SK-N-SH treated with all-trans-retinoic acid at 6 μM for 48 hours (cell line): ENCODE results near the gene PXK.

Experiments used
- ATAC-seq: fragments of 200-7000 bp; cut with Tn5 transposase; 3 replicates; pipeline ENCODE4 v1.9.1; 2020; ENCODE audit warnings: mild to moderate bottlenecking, moderate library complexity
- BACH2 ChIP-seq: fragments of 250-450 bp; sonication (Bioruptor Pico); IDR thresholded peaks from 2 replicates; pipeline ENCODE4 v1.9.0; 2021; ENCODE audit warnings: mild to moderate bottlenecking, borderline replicate concordance
- ESRRG ChIP-seq: fragments of 250-450 bp; sonication (Bioruptor Pico); IDR thresholded peaks from 2 replicates; pipeline ENCODE4 v1.6.1; 2021; ENCODE audit warnings: mild to moderate bottlenecking
- ISL1 ChIP-seq: fragments of 250-450 bp; sonication (Bioruptor Pico); IDR thresholded peaks from 2 replicates; pipeline ENCODE4 v2.1.2; 2022; ENCODE audit warnings: mild to moderate bottlenecking, moderate library complexity
- RARB ChIP-seq: fragments of 250-450 bp; sonication (Bioruptor Pico); IDR thresholded peaks from 2 replicates; pipeline ENCODE4 v1.8.0; 2021; ENCODE audit warnings: mild to moderate bottlenecking, moderate library complexity
- SNAI2 ChIP-seq: fragments of 250-450 bp; sonication (Bioruptor Pico); IDR thresholded peaks from 2 replicates; pipeline ENCODE4 v1.5.0; 2020; ENCODE audit warnings: mild to moderate bottlenecking, moderate library complexity
- TCF4 ChIP-seq: fragments of 250-450 bp; sonication (Bioruptor Pico); IDR thresholded peaks from 2 replicates; pipeline ENCODE4 v1.8.0; 2021; ENCODE audit warnings: mild to moderate bottlenecking, moderate library complexity, borderline replicate concordance
- TOX ChIP-seq: fragments of 250-450 bp; sonication (Bioruptor Pico); IDR thresholded peaks from 2 replicates; pipeline ENCODE4 v1.8.0; 2021; ENCODE audit warnings: mild to moderate bottlenecking, moderate library complexity, borderline replicate concordance
- ZC3H10 ChIP-seq: fragments of 250-450 bp; sonication (Bioruptor Pico); IDR thresholded peaks from 2 replicates; pipeline ENCODE4 v1.5.1; 2021; ENCODE audit warnings: mild to moderate bottlenecking, moderate library complexity
- ZFP3 ChIP-seq: fragments of 250-450 bp; sonication (Bioruptor Pico); IDR thresholded peaks from 2 replicates; pipeline ENCODE4 v1.5.0; 2020; ENCODE audit warnings: mild to moderate bottlenecking, moderate library complexity
- ZFP30 ChIP-seq: fragments of 450-650 bp; formaldehyde crosslinking; IDR thresholded peaks from 2 replicates; pipeline ENCODE4 v1.5.0; 2022; ENCODE audit warnings: mild to moderate bottlenecking, moderate library complexity
- TF ChIP-seq, protein P1 (sequence below): fragments of 250-450 bp; sonication (Bioruptor Pico); IDR thresholded peaks from 2 replicates; pipeline ENCODE4 v1.5.1; 2021; ENCODE audit warnings: mild to moderate bottlenecking, moderate library complexity
- TF ChIP-seq, protein P2 (sequence below): fragments of 250-450 bp; sonication (Bioruptor Pico); IDR thresholded peaks from 2 replicates; pipeline ENCODE4 v1.8.0; 2021; ENCODE audit warnings: low read depth, mild to moderate bottlenecking, moderate library complexity, borderline replicate concordance
- TF ChIP-seq, protein P3 (sequence below): fragments of 250-450 bp; sonication (Bioruptor Pico); IDR thresholded peaks from 2 replicates; pipeline ENCODE4 v1.8.0; 2020; ENCODE audit warnings: mild to moderate bottlenecking, moderate library complexity, borderline replicate concordance
- TF ChIP-seq, protein P4 (sequence below): fragments of 250-450 bp; sonication (Bioruptor Pico); IDR thresholded peaks from 2 replicates; pipeline ENCODE4 v1.5.1; 2020; ENCODE audit warnings: low read depth, mild to moderate bottlenecking, moderate library complexity

Gene PXK

DNA sequence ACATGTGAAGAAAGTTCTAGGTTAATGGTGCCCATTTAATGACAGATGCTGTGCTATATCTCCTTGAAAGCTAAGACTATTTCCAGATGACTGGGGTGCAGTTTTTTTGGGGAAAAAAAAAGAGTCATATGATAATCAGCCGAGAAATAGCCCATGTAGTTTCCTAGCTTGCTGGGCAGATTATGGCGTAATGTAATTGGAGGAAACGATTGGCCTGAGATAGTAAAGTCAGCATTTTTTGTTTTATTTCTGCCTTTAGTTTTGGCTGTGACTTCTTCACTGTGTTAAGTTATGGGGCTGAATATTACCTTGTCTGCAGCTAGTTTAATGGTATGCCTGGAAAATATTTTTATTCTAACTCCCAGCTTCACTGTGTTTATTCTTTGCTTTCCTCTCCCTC, 77.0 kb downstream of the PXK start (continued):
- TF ChIP-seq, protein P1, sequence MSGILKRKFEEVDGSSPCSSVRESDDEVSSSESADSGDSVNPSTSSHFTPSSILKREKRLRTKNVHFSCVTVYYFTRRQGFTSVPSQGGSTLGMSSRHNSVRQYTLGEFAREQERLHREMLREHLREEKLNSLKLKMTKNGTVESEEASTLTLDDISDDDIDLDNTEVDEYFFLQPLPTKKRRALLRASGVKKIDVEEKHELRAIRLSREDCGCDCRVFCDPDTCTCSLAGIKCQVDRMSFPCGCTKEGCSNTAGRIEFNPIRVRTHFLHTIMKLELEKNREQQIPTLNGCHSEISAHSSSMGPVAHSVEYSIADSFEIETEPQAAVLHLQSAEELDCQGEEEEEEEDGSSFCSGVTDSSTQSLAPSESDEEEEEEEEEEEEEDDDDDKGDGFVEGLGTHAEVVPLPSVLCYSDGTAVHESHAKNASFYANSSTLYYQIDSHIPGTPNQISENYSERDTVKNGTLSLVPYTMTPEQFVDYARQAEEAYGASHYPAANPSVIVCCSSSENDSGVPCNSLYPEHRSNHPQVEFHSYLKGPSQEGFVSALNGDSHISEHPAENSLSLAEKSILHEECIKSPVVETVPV (CRISPR knock-in tag) = no peak

DNA sequence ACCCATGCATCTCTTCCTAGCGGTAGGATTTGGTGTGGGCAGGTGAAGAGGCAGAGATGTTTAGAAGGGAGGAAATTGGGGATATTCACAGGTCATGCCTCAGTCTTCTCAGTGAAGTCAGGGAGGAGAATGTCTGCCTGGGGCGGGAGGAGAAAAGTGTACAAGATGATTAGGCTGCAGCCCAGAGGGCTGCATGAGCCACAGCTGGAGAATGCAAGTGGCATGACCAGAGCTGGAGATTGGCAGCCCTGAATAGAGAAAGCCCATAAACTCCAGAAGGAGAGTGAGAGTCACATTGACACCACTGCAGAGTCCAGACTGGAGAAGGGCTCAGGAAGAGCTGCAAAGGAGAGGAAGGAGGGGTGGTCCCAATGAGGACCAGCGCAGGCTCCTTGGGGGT, 78.3 kb downstream of the PXK start:
- ATAC-seq = no peak
- TF ChIP-seq, protein P2, sequence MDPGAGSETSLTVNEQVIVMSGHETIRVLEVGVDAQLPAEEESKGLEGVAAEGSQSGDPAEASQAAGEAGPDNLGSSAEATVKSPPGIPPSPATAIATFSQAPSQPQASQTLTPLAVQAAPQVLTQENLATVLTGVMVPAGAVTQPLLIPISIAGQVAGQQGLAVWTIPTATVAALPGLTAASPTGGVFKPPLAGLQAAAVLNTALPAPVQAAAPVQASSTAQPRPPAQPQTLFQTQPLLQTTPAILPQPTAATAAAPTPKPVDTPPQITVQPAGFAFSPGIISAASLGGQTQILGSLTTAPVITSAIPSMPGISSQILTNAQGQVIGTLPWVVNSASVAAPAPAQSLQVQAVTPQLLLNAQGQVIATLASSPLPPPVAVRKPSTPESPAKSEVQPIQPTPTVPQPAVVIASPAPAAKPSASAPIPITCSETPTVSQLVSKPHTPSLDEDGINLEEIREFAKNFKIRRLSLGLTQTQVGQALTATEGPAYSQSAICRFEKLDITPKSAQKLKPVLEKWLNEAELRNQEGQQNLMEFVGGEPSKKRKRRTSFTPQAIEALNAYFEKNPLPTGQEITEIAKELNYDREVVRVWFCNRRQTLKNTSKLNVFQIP (CRISPR knock-in tag) = no peak
- TF ChIP-seq, protein P3, sequence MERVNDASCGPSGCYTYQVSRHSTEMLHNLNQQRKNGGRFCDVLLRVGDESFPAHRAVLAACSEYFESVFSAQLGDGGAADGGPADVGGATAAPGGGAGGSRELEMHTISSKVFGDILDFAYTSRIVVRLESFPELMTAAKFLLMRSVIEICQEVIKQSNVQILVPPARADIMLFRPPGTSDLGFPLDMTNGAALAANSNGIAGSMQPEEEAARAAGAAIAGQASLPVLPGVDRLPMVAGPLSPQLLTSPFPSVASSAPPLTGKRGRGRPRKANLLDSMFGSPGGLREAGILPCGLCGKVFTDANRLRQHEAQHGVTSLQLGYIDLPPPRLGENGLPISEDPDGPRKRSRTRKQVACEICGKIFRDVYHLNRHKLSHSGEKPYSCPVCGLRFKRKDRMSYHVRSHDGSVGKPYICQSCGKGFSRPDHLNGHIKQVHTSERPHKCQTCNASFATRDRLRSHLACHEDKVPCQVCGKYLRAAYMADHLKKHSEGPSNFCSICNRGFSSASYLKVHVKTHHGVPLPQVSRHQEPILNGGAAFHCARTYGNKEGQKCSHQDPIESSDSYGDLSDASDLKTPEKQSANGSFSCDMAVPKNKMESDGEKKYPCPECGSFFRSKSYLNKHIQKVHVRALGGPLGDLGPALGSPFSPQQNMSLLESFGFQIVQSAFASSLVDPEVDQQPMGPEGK = no peak
- TF ChIP-seq RARB (CRISPR knock-in tag) (no peak), TOX (CRISPR knock-in tag) (no peak)
- TF ChIP-seq, protein P4, sequence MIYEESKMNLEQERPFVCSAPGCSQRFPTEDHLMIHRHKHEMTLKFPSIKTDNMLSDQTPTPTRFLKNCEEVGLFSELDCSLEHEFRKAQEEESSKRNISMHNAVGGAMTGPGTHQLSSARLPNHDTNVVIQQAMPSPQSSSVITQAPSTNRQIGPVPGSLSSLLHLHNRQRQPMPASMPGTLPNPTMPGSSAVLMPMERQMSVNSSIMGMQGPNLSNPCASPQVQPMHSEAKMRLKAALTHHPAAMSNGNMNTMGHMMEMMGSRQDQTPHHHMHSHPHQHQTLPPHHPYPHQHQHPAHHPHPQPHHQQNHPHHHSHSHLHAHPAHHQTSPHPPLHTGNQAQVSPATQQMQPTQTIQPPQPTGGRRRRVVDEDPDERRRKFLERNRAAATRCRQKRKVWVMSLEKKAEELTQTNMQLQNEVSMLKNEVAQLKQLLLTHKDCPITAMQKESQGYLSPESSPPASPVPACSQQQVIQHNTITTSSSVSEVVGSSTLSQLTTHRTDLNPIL (CRISPR knock-in tag) = no peak
- TF ChIP-seq, all 23 proteins: peak for 0

DNA sequence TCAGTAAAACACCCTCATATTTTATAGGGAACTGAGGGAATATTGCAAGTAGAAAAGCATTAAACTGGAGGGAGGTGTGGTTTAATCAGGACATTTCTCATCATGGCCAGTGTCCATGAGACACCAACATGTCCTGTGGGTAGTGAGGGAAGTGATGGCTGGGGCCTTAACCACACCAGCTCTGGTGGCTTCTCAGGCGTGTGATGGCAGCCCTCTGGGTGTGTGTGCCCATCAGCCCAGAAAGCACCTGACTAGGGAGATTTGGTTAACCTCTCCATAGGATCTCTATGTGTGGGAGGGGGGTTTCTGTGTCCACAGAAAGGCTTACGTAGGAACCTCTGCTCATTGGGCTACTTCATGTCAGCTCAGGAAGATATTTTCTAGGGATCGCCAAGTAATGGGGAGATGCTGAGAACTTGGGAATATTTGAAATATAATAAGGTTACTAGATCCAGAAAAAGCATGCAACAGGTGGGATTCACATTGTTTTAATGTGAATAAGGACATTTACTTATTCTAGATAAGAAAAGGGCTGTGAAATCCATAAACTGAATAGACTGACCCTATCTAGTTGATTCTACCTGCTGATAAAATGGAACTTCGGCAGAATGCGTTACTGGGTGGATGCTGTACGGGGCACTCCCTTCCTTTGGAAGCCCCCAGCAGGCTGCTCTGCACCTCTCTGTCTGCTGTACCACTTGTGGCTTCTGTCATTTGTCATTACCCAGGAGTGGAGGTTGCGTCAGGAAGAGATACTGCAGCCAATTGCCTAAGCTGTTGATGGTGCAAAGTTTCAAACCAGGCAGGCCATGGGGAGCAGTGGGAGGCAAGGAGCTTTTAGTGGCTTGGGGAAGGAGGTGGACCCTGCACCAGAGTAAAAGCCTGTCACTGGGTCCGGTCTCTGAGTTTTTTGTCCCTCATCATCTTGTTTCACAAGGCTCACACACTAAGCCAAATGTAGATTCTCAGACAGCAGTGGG, 79.4 kb downstream of the PXK start:
- ATAC-seq = no peak
- no peak for TF ChIP-seq ESRRG
- TF ChIP-seq, protein P1 (CRISPR knock-in tag) = no peak
- TF ChIP-seq BACH2 (CRISPR knock-in tag) = no peak
- TF ChIP-seq TCF4 (CRISPR knock-in tag) = no peak
- no peak for TF ChIP-seq ZFP3
- TF ChIP-seq ZFP30 (CRISPR knock-in tag) = no peak
- TF ChIP-seq, protein P3 = no peak

DNA sequence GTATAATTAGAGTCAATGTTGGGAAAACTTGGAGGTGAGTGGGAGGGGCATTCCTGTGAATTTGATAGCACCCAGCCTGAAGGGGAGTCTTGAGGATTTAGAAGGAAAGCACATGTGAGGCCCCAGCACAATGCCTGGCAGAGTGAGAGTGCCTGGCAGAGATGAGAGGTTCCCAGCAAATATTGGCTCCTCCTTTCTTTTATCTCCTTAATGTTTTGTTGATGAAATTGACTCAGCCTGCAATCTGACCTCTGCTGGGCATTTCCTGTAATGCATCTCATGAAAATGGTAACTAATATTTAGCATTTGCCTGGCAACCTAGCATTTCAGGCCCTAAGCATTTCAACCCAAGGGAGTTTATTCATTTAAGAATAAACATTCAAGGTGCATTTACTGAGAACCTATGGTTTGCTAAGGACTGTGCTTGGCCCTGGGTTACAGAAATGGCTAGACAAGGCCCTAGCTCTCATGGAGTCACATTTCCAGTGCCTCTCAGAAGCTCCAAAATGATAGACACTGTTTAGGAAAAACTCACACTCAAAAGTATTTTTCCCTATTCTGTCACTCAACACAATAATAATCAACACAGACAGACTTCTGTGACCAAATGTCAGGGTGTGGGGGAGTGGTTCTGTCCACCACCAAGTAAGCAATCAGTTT, 82.0 kb downstream of the PXK start:
- ATAC-seq = peak; percentile 92
- TF ChIP-seq SNAI2 (CRISPR knock-in tag) (no peak), ESRRG (no peak), TOX (CRISPR knock-in tag) (no peak), ZC3H10 (CRISPR knock-in tag) (no peak), TCF4 (CRISPR knock-in tag) (no peak), ZFP3 (no peak), ISL1 (no peak)
- TF ChIP-seq, protein P3 = no peak
- TF ChIP-seq, protein P4 (CRISPR knock-in tag) = no peak
- TF ChIP-seq, protein P1 (CRISPR knock-in tag) = no peak
- TF ChIP-seq, protein P2 (CRISPR knock-in tag) = no peak
